Endothelial cell of umbilical vein (primary cell): Measurements from ENCODE around the gene TGM3. TPM values are rescaled to one million over a fixed set of nuclear protein-coding genes. Genes with fewer than 3 reads are reported as not detected.

ENCODE experiments used
- BruUV-seq: library from RNA; stranded (reverse); fragments of 400-500 nt; replicated peaks from 2 replicates; lab custom pipeline; 2021; lab: Mats Ljungman, UMichigan
- CTCF ChIA-PET: fragments of 300-600, 350-600 bp; sonication (Branson Sonifier 250); formaldehyde crosslinking; loops from one replicate; lab custom pipeline; 2021; ENCODE audit warnings: antibody characterized with exemption, inconsistent platforms; lab: Charles Lee
- POLR2A ChIA-PET: fragments of 300-600, 350-600 bp; sonication (Branson Sonifier 250); formaldehyde crosslinking; loops from one replicate; lab custom pipeline; 2021; ENCODE audit warnings: antibody characterized with exemption, inconsistent platforms; lab: Charles Lee
- DNase-seq: peaks from one replicate; pipeline ENCODE4 v3.0.0-alpha.2; 2011; ENCODE audit warnings: low read depth, low spot score
- FAIRE-seq: peaks from 2 replicates; lab custom pipeline; 2011; peaks lifted over from hg19 to GRCh38; lab: Jason Lieb, UNC
- H2AFZ ChIP-seq: 2 replicates; pipeline ENCODE4 v1.6.0; 2012; ENCODE audit warnings: low read depth, low read length, control low read depth, inconsistent platforms
- H3K27ac ChIP-seq: 2 replicates; pipeline ENCODE4 v1.5.1; 2011; ENCODE audit warnings: low read depth, mild to moderate bottlenecking, control low read depth, low read length, moderate library complexity; ENCODE audit not compliant: insufficient read depth
- H3K27me3 ChIP-seq, 2 experiments: 2 replicates each; pipeline versions ENCODE4 v1.6.0 to v1.6.1; 2011; ENCODE audit warnings: low read length in 2 of 2, mixed read lengths in 1 of 2; ENCODE audit not compliant: control insufficient read depth in 2 of 2, insufficient read depth in 2 of 2
- H3K36me3 ChIP-seq, 2 experiments: 2 replicates in 1 of 2; 3 replicates in 1 of 2; pipeline ENCODE4 v1.5.1; 2011; ENCODE audit warnings: low read length in 2 of 2, mild to moderate bottlenecking in 1 of 2, moderate library complexity in 1 of 2; ENCODE audit not compliant: control insufficient read depth in 2 of 2, insufficient read depth in 2 of 2; ENCODE audit errors: extremely low read depth in 1 of 2
- H3K4me1 ChIP-seq: 3 replicates; pipeline ENCODE4 v1.5.1; 2011; ENCODE audit warnings: mild to moderate bottlenecking, low read length; ENCODE audit not compliant: control insufficient read depth, insufficient read depth; ENCODE audit errors: extremely low read depth
- H3K4me2 ChIP-seq: 2 replicates; pipeline ENCODE4 v1.6.1; 2011; ENCODE audit warnings: low read length, control low read depth, mixed read lengths; ENCODE audit not compliant: insufficient read depth
- H3K4me3 ChIP-seq, 3 experiments: fragments of 200-600 bp in 1 of 3; sonication (generic), shearing (Covaris generic) in 1 of 3; replicated peaks in 1 of 3; 2 replicates each; pipeline ENCODE4 v1.5.1; 2011 to 2016; ENCODE audit warnings: control low read depth in 3 of 3, low read length in 3 of 3, mild to moderate bottlenecking in 2 of 3, inconsistent platforms in 1 of 3, low read depth in 1 of 3, moderate library complexity in 1 of 3; ENCODE audit not compliant: insufficient read depth in 1 of 3
- H3K79me2 ChIP-seq: 2 replicates; pipeline ENCODE4 v1.6.0; 2012; ENCODE audit warnings: low read length, inconsistent platforms; ENCODE audit not compliant: control insufficient read depth, insufficient read depth
- H3K9ac ChIP-seq: replicated peaks from 2 replicates; pipeline ENCODE3; 2011; ENCODE audit warnings: low read length, control low read depth; ENCODE audit not compliant: insufficient read depth; ENCODE audit errors: extremely low read depth
- H3K9me1 ChIP-seq: replicated peaks from 3 replicates; pipeline ENCODE4 v1.6.0; 2011; ENCODE audit warnings: mild to moderate bottlenecking, low read length; ENCODE audit not compliant: control insufficient read depth, insufficient read depth; ENCODE audit errors: extremely low read depth
- H3K9me3 ChIP-seq: replicated peaks from 2 replicates; pipeline ENCODE4 v1.5.1; 2012; ENCODE audit warnings: low read length, inconsistent platforms; ENCODE audit not compliant: control insufficient read depth, insufficient read depth
- H4K20me1 ChIP-seq: replicated peaks from 2 replicates; pipeline ENCODE3; 2011; ENCODE audit warnings: mild to moderate bottlenecking, low read length; ENCODE audit not compliant: control insufficient read depth, insufficient read depth; ENCODE audit errors: extremely low read depth
- EZH2 ChIP-seq: IDR thresholded peaks from 2 replicates; pipeline ENCODE4 v1.6.1; 2012; ENCODE audit warnings: borderline replicate concordance, low read depth, mild to moderate bottlenecking, moderate library complexity, low read length, inconsistent platforms; ENCODE audit not compliant: severe bottlenecking
- FOS ChIP-seq: IDR thresholded peaks from 2 replicates; pipeline ENCODE4 v1.6.1; 2011; ENCODE audit warnings: mild to moderate bottlenecking, low read length, moderate library complexity, borderline replicate concordance; ENCODE audit not compliant: insufficient read depth
- GATA2 ChIP-seq: IDR thresholded peaks from 2 replicates; pipeline ENCODE4 v1.7.0; 2011; ENCODE audit warnings: low read depth, mild to moderate bottlenecking, moderate library complexity, mixed read lengths, low read length; ENCODE audit not compliant: insufficient read length, insufficient read depth
- JUN ChIP-seq: IDR thresholded peaks from 2 replicates; pipeline ENCODE4 v1.6.1; 2011; ENCODE audit warnings: borderline replicate concordance, low read depth; ENCODE audit not compliant: insufficient read length, insufficient read depth
- MYC ChIP-seq: IDR thresholded peaks from one replicate; pipeline ENCODE4 v1.6.1; 2011; ENCODE audit warnings: mild to moderate bottlenecking, low read depth, low read length
- POLR2A ChIP-seq: IDR thresholded peaks from 2 replicates; pipeline ENCODE4 v1.6.1; 2012; ENCODE audit warnings: low read depth, mild to moderate bottlenecking, control low read depth, low read length
- POLR2AphosphoS5 ChIP-seq: IDR thresholded peaks from 2 replicates; pipeline ENCODE4 v1.6.1; 2012; ENCODE audit warnings: low read depth, mild to moderate bottlenecking, control low read depth, low read length, moderate library complexity; ENCODE audit not compliant: insufficient read depth
- dilution Hi-C: fragments of 300-500 bp; cut with MboI; formaldehyde crosslinking; loops from one replicate; pipeline ENCODE4 v1.15.0; 2019; ENCODE audit warnings: low sequenced_read_pairs; ENCODE audit not compliant: extremely low pct_ligation_motif_present
- intact Hi-C: fragments of 100-400 bp; cut with micrococcal nuclease; formaldehyde crosslinking; loops from one replicate; pipeline ENCODE4 v1.10.0; 2022
- polyA plus RNA-seq, 4 experiments: library from polyadenylated mRNA; depleted of rRNA in 3 of 4; stranded (reverse) in 3 of 4; unstranded in 1 of 4; fragments of >200 nt; gene quantifications; 2 replicates each; pipeline versions ENCODE4 v1.2.1 to v1.2.3, GENCODE V29; 2011 to 2012; ENCODE audit warnings: missing spikeins in 1 of 4
- total RNA-seq: library from RNA; stranded (reverse); gene quantifications from 2 replicates; pipeline ENCODE4 v1.2.3, GENCODE V29; 2021
- TF ChIP-seq, protein P1 (sequence below): IDR thresholded peaks from 2 replicates; pipeline ENCODE4 v1.6.1; 2011; ENCODE audit not compliant: insufficient read depth, insufficient read length
- TF ChIP-seq, protein P2 (sequence below), 2 donors: IDR thresholded peaks; 1 replicate in 1 of 2; 2 replicates in 1 of 2; pipeline ENCODE4 v1.5.1; 2011; ENCODE audit warnings: low read length in 2 of 2, mild to moderate bottlenecking in 2 of 2, moderate library complexity in 2 of 2, control low read depth in 1 of 2, inconsistent platforms in 1 of 2, low read depth in 1 of 2; ENCODE audit not compliant: insufficient read depth in 1 of 2; ENCODE audit errors: extremely low read depth in 1 of 2

The TGM3 gene
- total and polyA plus RNA-seq, 2 donors (not counting 3 experiments of a cell fraction or from before 2014, with no cell fraction given): not detected

GRCh38 chr20:2292416-2293110, 3.2 kb upstream of the TGM3 start:
- intact Hi-C loops: no loop called here
- FAIRE-seq (no peak), DNase-seq (no peak)
- Histone ChIP-seq H3K4me1 (peaks cover 19% of the 10 kb centered on the region), H4K20me1 (no peaks in the 10 kb centered on the region), H3K4me2 (no peak overlapping the region), H3K27me3 (peaks cover 0 to 2% of the 10 kb centered on the region in 2 experiments), H3K9me3 (no peaks in the 10 kb centered on the region), H3K27ac (no peak overlapping the region), H2AFZ (no peak overlapping the region), H3K9me1 (no peaks in the 10 kb centered on the region), H3K36me3 (no peaks in the 10 kb centered on the region), H3K9ac (no peak overlapping the region), H3K4me3 (no peak overlapping the region), H3K79me2 (no peaks in the 10 kb centered on the region)
- dilution Hi-C loops: no loop called here
- no TSS peak for BruUV-seq
- POLR2A ChIA-PET: no interaction called here
- CTCF ChIA-PET: no interaction called here
- TF ChIP-seq, protein P1, sequence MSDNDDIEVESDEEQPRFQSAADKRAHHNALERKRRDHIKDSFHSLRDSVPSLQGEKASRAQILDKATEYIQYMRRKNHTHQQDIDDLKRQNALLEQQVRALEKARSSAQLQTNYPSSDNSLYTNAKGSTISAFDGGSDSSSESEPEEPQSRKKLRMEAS: no peak
- TF ChIP-seq MYC (no peak), GATA2 (no peak), FOS (no peak), JUN (no peak), POLR2A (no peak), EZH2 (no peak), POLR2AphosphoS5 (no peak)
- TF ChIP-seq, protein P2, sequence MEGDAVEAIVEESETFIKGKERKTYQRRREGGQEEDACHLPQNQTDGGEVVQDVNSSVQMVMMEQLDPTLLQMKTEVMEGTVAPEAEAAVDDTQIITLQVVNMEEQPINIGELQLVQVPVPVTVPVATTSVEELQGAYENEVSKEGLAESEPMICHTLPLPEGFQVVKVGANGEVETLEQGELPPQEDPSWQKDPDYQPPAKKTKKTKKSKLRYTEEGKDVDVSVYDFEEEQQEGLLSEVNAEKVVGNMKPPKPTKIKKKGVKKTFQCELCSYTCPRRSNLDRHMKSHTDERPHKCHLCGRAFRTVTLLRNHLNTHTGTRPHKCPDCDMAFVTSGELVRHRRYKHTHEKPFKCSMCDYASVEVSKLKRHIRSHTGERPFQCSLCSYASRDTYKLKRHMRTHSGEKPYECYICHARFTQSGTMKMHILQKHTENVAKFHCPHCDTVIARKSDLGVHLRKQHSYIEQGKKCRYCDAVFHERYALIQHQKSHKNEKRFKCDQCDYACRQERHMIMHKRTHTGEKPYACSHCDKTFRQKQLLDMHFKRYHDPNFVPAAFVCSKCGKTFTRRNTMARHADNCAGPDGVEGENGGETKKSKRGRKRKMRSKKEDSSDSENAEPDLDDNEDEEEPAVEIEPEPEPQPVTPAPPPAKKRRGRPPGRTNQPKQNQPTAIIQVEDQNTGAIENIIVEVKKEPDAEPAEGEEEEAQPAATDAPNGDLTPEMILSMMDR (IDR thresholded peaks at IDR 0.05; ENCODE audit: extremely low read depth in 1 of 2, insufficient read depth in 1 of 2, low read depth in 1 of 2, low read length in 2 of 2): no peak
